Omental fat pad (tissue), 4 donors: Measurements from ENCODE around the gene OSBPL10. TPM values are rescaled to one million over a fixed set of nuclear protein-coding genes. Genes with fewer than 3 reads are reported as not detected.
"Not testable (repeated sequence)": the region's sequence is repeated elsewhere in the genome, so short reads cannot be mapped to it uniquely, and the experiment has no call there.

ENCODE experiments used
- ATAC-seq: fragments of 150-250 bp; one replicate; pipeline ENCODE4 v1.9.1; 2016; ENCODE audit warnings: mild to moderate bottlenecking, moderate library complexity; ENCODE audit not compliant: low FRiP score
- DNase-seq: peaks from one replicate; pipeline ENCODE4 v3.0.0-alpha.2; 2019; ENCODE audit warnings: low spot score
- CTCF ChIP-seq, 3 donors: fragments of 450-650 bp; IDR thresholded peaks; one replicate each; pipeline ENCODE4 v1.5.1; 2016 to 2017; ENCODE audit warnings: antibody characterized with exemption in 3 of 3, mild to moderate bottlenecking in 3 of 3, moderate library complexity in 2 of 3
- total RNA-seq, 4 donors: library from RNA; depleted of rRNA; stranded (reverse); fragments of >200 nt; gene quantifications; one replicate each; pipeline ENCODE4 v1.1.0, GENCODE V29; 2016

OSBPL10 gene
- total RNA-seq, 4 donors from 2014 or later, result 6.3 to 67.1 (median 10.5) TPM

GRCh38 chr3:31695280-31696008 lies 285.6 kb downstream of the OSBPL10 start:
- ATAC-seq (no peak), DNase-seq (no peak)
- TF ChIP-seq CTCF (IDR thresholded peaks at IDR 0.05), result no peak

- no peak for TF ChIP-seq CTCF (IDR thresholded peaks at IDR 0.05)
- DNase-seq, result no peak
- no peak for ATAC-seq
Measured at GRCh38 chr3:31693346-31693745, 287.7 kb downstream of the OSBPL10 start.

GRCh38 chr3:31692751-31693150 lies 288.3 kb downstream of the OSBPL10 start:
- TF ChIP-seq CTCF (IDR thresholded peaks at IDR 0.05), result no peak
- ATAC-seq, result no peak
- DNase-seq, result no peak

- TF ChIP-seq CTCF (IDR thresholded peaks at IDR 0.05), result no peak
- DNase-seq, result no peak
- ATAC-seq, result no peak
Measured at GRCh38 chr3:31690771-31691170, 290.3 kb downstream of the OSBPL10 start.

- not testable (repeated sequence) for DNase-seq, ATAC-seq
Measured at GRCh38 chr3:31689523-31689922, 291.5 kb downstream of the OSBPL10 start.

GRCh38 chr3:31688984-31689383 lies 292.1 kb downstream of the OSBPL10 start:
- no peak for TF ChIP-seq CTCF (IDR thresholded peaks at IDR 0.05)
- no peak for DNase-seq
- no peak for ATAC-seq

- DNase-seq (no peak), ATAC-seq (no peak)
- TF ChIP-seq CTCF (IDR thresholded peaks at IDR 0.05), result no peak
Measured at GRCh38 chr3:31687020-31687802, 293.9 kb downstream of the OSBPL10 start.
